Panc1 (cell line): Measurements from ENCODE around the gene HES1.

Experiments
- CTCF ChIP-seq: fragments of 450-650 bp; IDR thresholded peaks from 2 replicates; pipeline ENCODE4 v1.5.1; 2017; ENCODE audit warnings: mild to moderate bottlenecking
- POLR2AphosphoS5 ChIP-seq: IDR thresholded peaks from 2 replicates; pipeline ENCODE4 v1.6.1; 2012; ENCODE audit warnings: mild to moderate bottlenecking, low read depth, low read length, moderate library complexity
- SIN3A ChIP-seq: IDR thresholded peaks from 2 replicates; pipeline ENCODE4 v1.6.1; 2012; ENCODE audit warnings: low read depth, mild to moderate bottlenecking, low read length, moderate library complexity, borderline replicate concordance; ENCODE audit not compliant: insufficient read depth

DNA sequence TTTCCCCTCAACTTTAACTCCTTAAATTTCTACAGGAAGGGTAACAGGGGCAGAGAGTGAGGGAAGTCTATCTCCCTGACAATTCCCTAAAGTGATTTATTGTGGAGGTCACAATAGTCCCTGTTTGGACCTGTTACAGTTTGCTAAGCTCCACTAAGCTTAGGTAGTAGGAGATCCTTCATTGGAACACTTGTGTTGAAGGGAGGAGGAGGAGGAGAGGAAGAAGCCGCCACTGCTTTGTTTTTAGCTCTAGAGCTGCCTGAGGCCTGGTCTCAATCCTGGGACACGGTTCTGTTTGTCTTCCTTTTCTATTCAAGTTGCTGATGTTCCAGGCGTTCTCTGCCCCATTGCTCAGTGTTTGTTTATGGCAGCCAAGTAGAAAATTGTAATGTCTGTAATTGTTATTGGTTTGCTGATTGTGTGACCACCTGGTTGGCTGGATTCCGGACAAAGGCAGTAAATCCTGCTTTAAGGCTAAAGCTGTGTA, 48.4 kb downstream of the HES1 start:
- TF ChIP-seq CTCF, result no peak
- no peak for TF ChIP-seq SIN3A
- TF ChIP-seq POLR2AphosphoS5, result no peak
